Activated CD8-positive, alpha-beta T cell treated with anti-CD3 and anti-CD28 coated beads, Interleukin-2, amount 10 ng/mL, durations not matched to agents 7 days and 5 days (primary cell): ENCODE measurements around the gene MAP2K4. TPM values are rescaled to one million over a fixed set of nuclear protein-coding genes. Genes with fewer than 3 reads are reported as not detected.

Experiments used
- ATAC-seq: fragments of 150-1000 bp; cut with Tn5 transposase; one replicate; pipeline ENCODE4 v1.10.0; 2021; ENCODE audit warnings: moderate library complexity
- CTCF ChIA-PET: fragments of 350-600 bp; sonication (Branson Sonifier 250); formaldehyde crosslinking; loops from one replicate; lab custom pipeline; 2021; ENCODE audit warnings: antibody characterized with exemption; lab: Charles Lee
- POLR2A ChIA-PET: fragments of 350-600 bp; sonication (Branson Sonifier 250); formaldehyde crosslinking; loops from one replicate; lab custom pipeline; 2021; ENCODE audit warnings: antibody characterized with exemption; lab: Charles Lee
- DNase-seq: peaks from one replicate; pipeline ENCODE4 v3.0.0-alpha.2; 2020
- H3K27ac Mint-ChIP-seq: one replicate; pipeline ENCODE4 v1.8.0; 2021; ENCODE audit warnings: mild to moderate bottlenecking, mixed read lengths
- H3K27me3 Mint-ChIP-seq: one replicate; pipeline ENCODE4 v1.8.0; 2021; ENCODE audit warnings: low read depth, mixed read lengths
- H3K36me3 Mint-ChIP-seq: one replicate; pipeline ENCODE4 v1.8.0; 2021; ENCODE audit warnings: low read depth, mixed read lengths
- H3K4me1 Mint-ChIP-seq: one replicate; pipeline ENCODE4 v1.8.0; 2021; ENCODE audit warnings: low read depth, mixed read lengths
- H3K4me3 Mint-ChIP-seq: one replicate; pipeline ENCODE4 v1.8.0; 2021; ENCODE audit warnings: mild to moderate bottlenecking, mixed read lengths
- H3K9me3 Mint-ChIP-seq: one replicate; pipeline ENCODE4 v1.8.0; 2022; ENCODE audit warnings: mixed read lengths; ENCODE audit not compliant: insufficient read depth
- microRNA-seq: library from miRNA; unstranded; fragments of <30 nt; microRNA quantifications from one replicate; pipeline ENCODE4 v1.2.0, GENCODE V29; 2022
- total RNA-seq, 2 experiments: library from RNA; stranded (reverse); gene quantifications; one replicate each; pipeline ENCODE4 v1.2.3, GENCODE V29; 2021

MAP2K4 gene
- total RNA-seq, 2 experiments from 2014 or later, result 43.2 to 45.3 TPM

GRCh38 chr17:12164085-12164484, 143.4 kb downstream of the MAP2K4 start:
- Mint-ChIP-seq H3K9me3 (peaks cover 7% of the 10 kb centered on the region), H3K4me3 (no peak overlapping the region), H3K4me1 (no peaks in the 10 kb centered on the region), H3K27me3 (peaks cover 2% of the 10 kb centered on the region), H3K36me3 (no peaks in the 10 kb centered on the region), H3K27ac (no peak overlapping the region)
- ChIA-PET CTCF (no interaction called here), POLR2A (no interaction called here)
- no peak for DNase-seq
- no peak for ATAC-seq

GRCh38 chr17:12178644-12179330, 158.1 kb downstream of the MAP2K4 start:
- Mint-ChIP-seq H3K27ac (no peak overlapping the region), H3K4me1 (no peaks in the 10 kb centered on the region), H3K9me3 (no peaks in the 10 kb centered on the region), H3K27me3 (no peaks in the 10 kb centered on the region), H3K36me3 (no peaks in the 10 kb centered on the region), H3K4me3 (no peak overlapping the region)
- ChIA-PET POLR2A (no interaction called here), CTCF (no interaction called here)
- ATAC-seq (no peak), DNase-seq (no peak)

- ChIA-PET POLR2A (no interaction called here), CTCF (interaction anchor here (1.3 to 1.6 kb wide), 3 partner anchors 15 to 562 kb away, joined by 3 to 4 read pairs (median 3); no protein-coding TSS in a partner anchor)
- Mint-ChIP-seq H3K4me1 (no peaks in the 10 kb centered on the region), H3K27me3 (no peaks in the 10 kb centered on the region), H3K9me3 (no peaks in the 10 kb centered on the region), H3K27ac (no peak overlapping the region), H3K36me3 (no peaks in the 10 kb centered on the region), H3K4me3 (no peak overlapping the region)
- ATAC-seq (no peak), DNase-seq (peak; percentile 43)
These were observed 160.1 kb downstream of the MAP2K4 start for GRCh38 chr17:12180644-12181261.

GRCh38 chr17:12187658-12188057, 167.0 kb downstream of the MAP2K4 start:
- no peaks in the 10 kb centered on the region for H3K4me1 Mint-ChIP-seq
- ChIA-PET POLR2A (no interaction called here), CTCF (interaction anchor here (0.7 kb wide), 1 partner anchor 252 kb away, joined by 3 read pairs; no protein-coding TSS in a partner anchor)
- no peaks in the 10 kb centered on the region for H3K36me3 Mint-ChIP-seq
- H3K27me3 Mint-ChIP-seq, result no peaks in the 10 kb centered on the region
- no peak for DNase-seq
- peaks cover 21% of the 10 kb centered on the region for H3K9me3 Mint-ChIP-seq
- no peak overlapping the region for H3K4me3 Mint-ChIP-seq
- no peak overlapping the region for H3K27ac Mint-ChIP-seq
- ATAC-seq, result no peak

- DNase-seq (no peak), ATAC-seq (no peak)
- Mint-ChIP-seq H3K36me3 (no peaks in the 10 kb centered on the region), H3K27ac (no peak overlapping the region), H3K27me3 (no peaks in the 10 kb centered on the region), H3K4me1 (no peaks in the 10 kb centered on the region), H3K9me3 (peaks cover 10% of the 10 kb centered on the region), H3K4me3 (no peak overlapping the region)
- POLR2A ChIA-PET, result no interaction called here
- CTCF ChIA-PET, result no interaction called here
These were observed 172.6 kb downstream of the MAP2K4 start for GRCh38 chr17:12193144-12193735.

Small RNAs within 50 kb of the gene (microRNA-seq; reads per million reads assigned to microRNA genes)
- 2,602 reads per million, percentile 88 among the genes with 10 or more reads in this experiment for gene MIR744

Other genes with a start within 250 kb of the MAP2K4 start
- gene ZNF18, start 23.4 kb upstream of the MAP2K4 start, total RNA-seq, result 10 to 100 TPM; 11.7 to 13.7 TPM